GM15510 (cell line): Measurements from ENCODE around the gene FASTKD2.

ENCODE experiments used
- POLR2A ChIP-seq: IDR thresholded peaks from 3 replicates; pipeline ENCODE4 v1.6.1; 2011; ENCODE audit warnings: borderline replicate concordance; ENCODE audit not compliant: insufficient read length; ENCODE audit errors: extremely low read depth

Gene FASTKD2

DNA sequence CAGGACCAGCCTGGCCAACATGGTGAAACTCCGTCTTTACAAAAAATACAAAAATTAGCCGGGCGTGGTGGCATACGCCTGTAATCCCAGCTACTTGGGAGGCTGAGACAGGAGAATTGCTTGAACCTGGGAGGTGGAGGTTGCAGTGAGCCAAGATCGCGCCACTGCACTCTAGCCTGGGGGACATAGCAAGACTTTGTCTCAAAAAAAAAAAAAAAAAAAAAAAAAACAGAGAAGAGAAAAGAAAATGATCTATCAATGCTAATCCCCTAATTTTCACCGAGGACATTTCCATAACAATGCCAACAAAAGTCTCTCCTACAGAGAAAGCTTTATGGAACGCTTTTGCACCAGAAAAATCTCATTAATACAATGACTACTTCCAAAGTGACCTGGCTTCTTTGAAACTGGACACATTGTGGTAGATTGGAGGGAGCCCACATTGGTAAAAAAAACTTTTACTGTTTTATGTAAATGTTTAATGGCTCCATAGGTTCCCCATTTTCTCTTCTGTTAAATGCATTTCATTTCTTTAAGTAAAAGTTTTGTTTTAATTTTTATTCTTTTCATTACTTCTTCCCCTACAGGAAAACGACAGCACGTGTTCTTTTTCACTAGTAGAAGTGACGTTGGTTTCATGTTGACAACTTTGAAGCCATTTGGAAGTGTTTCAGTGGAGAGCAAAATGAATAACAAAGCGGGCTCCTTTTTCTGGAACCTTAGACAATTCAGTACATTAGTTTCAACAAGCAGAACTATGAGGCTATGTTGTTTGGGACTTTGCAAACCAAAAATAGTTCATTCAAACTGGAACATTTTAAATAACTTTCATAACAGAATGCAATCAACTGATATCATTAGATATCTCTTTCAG is 888 bp downstream of the FASTKD2 start:
- TF ChIP-seq POLR2A = no peak

DNA sequence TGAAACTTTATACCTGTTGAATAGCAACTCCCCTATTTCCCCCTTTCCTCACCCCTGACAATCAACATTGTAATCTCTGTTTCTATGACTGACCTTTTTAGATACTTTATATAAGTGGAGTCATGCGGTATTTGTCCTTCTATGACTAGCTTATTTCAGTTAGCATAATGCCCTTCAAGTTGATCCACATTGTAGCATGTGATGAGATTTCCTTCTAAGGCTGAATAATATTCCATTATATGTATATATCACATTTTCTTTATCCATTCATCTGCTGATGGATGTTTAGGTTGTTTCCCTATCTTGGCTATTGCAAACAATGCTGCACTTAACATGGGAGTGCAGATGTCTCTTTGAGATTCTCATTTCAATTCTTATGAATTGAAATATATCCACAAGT is 9.5 kb downstream of the FASTKD2 start:
- TF ChIP-seq POLR2A = no peak

- no peak for TF ChIP-seq POLR2A
Observed at GRCh38 chr2:206776432-206776831, 11.0 kb downstream of the FASTKD2 start.

GRCh38 chr2:206780671-206781070 is 15.3 kb downstream of the FASTKD2 start:
- TF ChIP-seq POLR2A = no peak

DNA sequence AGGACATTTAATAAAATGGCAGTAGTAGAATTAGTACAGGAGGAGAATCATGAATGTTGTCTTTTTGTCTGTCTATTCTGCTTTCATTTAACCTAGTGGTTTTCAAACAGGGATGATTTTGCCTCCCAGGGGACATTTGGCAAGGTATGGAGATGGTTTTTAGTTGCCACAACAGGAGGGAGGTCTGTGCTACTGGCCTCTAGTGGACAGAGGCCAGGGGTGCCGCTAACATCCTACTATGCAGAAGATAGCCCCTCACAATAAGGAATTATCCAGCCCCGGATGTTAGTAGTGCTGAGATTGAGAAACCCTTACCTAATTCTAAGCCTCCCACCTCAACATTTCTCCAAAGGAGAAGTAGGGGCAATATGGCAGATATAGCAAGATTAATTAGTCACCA is 18.3 kb downstream of the FASTKD2 start:
- TF ChIP-seq POLR2A = no peak

GRCh38 chr2:206784559-206785353 is 19.4 kb downstream of the FASTKD2 start:
- no peak for TF ChIP-seq POLR2A

GRCh38 chr2:206790311-206790935 is 25.0 kb downstream of the FASTKD2 start:
- no peak for TF ChIP-seq POLR2A

DNA sequence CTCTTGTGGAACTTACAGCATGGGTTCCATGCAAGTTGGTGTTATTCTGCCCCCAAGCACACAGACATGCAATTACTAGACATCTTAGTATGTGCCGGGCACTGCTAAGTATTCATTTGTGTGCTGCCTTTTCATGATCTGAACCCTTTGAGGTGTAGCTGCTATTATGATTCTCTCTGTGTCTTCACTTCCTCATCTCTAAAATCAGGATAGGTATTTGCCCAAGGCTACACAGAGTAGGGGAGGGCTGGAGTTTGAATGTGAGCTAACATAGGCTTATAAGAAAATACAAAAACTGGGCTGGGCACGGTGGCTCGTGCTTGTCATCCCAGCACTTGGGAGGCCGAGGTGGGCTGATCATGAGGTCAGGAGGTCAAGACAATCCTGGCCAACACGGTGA is 27.2 kb downstream of the FASTKD2 start:
- no peak for TF ChIP-seq POLR2A

- TF ChIP-seq POLR2A = no peak
Observed at GRCh38 chr2:206797376-206797775, 32.0 kb downstream of the FASTKD2 start.

DNA sequence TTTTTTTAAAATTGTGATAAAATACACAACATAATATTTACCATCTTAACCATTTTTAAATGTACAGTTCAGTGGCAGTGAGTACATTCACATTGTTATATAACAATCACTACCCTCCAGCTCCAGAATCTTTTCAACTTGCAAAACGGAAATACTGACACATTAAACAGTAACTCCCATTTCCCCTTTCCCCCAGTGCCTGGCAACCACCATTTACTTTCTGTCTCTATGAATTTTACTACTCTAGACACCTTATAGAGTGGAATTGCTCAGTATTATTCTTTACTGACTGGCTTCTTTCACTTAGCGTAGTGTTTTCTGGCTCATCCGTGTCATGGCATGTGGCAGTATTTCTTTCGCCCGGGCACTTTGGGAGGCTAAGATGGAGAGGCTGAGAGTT is 32.6 kb downstream of the FASTKD2 start:
- no peak for TF ChIP-seq POLR2A

DNA sequence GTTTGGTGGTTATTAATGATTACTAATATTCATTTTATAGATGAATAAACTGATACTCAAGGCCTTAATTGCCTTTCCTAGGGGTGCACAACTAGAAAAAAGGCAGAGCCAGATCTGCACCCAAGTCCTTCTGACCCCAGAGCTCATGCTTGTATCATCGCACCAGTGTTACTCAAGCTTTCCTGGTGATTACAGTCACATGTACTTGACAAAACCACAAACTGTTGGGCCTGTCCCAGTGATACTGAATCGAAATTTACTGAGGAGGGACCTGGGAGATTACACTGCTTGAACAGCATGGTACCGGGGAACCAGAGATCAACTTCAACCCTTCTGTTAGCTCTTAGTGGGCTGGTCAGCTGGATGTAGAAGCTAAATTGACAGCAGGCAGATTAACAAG is 33.7 kb downstream of the FASTKD2 start:
- TF ChIP-seq POLR2A = no peak

DNA sequence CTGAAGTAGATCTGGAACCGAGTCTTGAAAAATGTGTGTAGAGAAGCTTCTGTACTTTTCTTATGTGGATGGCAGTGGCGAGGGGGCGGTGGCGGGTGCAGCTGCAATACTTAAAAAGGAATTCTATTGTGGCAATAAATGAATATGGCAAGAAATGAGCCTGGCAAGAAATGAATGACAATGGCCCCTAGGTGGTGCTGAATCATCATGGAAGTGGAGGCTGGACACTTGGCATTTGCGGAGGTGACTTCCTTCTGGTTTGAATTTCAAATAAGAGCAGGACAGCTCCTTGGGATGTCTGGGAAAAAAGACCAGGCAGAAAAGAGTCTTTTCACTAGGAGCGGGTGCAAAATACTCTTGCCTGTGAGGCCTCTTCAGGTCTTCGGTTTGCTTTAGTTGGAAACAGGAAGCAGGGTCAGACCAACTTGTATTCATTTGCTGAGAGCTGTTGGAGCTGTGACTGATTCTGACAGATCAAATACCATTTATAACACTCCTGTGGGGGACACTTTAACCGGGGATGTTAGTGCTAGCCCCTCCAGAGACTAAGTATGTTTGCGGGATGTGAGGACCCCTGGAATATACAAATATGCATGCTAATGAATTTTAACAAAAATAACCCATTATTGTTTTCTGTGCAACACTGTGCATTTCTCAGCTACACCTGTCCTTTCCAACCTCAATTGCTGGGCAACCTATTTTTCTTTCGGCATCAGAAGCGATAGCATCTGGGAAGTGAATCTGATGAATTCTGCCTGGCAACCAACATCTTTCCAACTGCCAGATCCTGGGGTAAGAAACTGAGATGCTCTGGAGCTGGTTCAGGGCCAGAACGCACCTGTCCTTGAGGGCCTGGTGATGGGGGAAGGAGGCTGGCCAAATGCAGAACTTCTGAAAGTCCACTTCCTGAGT is 35.4 kb downstream of the FASTKD2 start:
- no peak for TF ChIP-seq POLR2A

GRCh38 chr2:206801418-206802189 is 36.2 kb downstream of the FASTKD2 start:
- TF ChIP-seq POLR2A = no peak
